HG03558 (cell line): ENCODE data around the gene TNFSF15.

ENCODE experiments used
- ATAC-seq: cut with Tn5 transposase; IDR thresholded peaks from one replicate; pipeline ENCODE4 v1.9.1; 2021; ENCODE audit warnings: moderate number of reproducible peaks; ENCODE audit not compliant: unreplicated experiment; ENCODE audit errors: extremely low read depth

The TNFSF15 gene

DNA sequence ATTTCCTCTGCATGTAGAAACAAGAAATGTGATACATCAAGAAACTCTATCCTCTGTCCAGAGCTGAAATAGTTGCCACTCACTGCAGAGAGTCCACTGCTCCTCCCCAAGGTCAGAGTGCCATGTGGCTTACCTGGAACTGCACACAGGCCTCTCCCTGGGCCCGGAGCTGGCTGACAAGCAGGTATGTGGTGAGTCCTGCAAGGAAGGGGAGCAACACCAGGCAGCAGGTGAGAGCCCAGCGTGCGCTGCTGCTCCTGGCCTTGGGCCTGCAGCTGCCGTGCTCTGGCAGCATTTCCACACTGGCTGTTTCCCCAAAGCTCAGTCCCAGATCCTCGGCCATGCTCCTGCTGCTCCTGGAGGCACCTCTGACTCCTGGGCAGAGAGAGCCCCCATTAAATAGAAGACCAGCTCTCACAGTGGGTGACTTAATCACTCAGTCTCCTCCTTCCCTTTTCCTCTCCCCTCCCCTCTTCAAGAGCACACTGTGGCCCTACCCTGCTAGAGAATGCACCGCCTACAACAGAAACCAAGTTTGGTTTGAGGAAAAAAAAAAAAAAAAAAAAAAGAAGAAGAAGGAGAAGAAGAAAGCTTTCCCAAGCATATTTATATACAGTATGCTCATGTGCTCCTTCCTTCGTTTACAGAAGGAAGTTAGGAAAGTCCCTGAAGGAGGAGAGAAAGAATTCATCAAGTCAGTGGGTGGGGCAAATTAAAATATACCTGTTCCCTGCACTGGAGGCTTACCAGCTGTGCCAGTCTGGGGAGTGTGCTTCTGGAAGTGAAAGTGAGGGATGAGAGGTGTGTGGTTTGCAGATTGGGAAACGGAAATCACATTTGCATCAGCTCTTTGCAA, at the start of gene TNFSF15:
Gene TNFSF15 (minus strand): TSS at position 370 of the 856 bp plus-strand sequence. CDS start 27 bp downstream, at position 343.
- ATAC-seq: peak; percentile 80

DNA sequence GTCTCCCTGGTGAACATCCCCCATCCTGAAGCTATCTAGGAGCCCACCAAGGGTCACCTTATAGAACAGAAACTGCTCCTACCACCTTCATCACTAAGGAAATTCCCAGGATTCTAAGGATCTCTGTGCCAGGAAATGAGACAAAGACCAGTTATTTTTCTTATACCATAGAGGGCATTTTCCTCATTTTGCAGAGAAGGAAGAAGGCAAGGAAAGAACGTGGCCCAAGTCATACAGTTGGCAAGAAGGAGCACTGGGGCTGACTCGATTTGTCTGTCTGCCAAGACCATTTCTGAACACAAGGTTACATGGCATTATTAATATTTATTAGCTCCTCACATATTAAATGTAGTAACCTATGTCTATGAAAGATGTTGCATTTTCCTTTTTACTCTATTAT, 49.6 kb upstream of the TNFSF15 start:
- no peak for ATAC-seq

DNA sequence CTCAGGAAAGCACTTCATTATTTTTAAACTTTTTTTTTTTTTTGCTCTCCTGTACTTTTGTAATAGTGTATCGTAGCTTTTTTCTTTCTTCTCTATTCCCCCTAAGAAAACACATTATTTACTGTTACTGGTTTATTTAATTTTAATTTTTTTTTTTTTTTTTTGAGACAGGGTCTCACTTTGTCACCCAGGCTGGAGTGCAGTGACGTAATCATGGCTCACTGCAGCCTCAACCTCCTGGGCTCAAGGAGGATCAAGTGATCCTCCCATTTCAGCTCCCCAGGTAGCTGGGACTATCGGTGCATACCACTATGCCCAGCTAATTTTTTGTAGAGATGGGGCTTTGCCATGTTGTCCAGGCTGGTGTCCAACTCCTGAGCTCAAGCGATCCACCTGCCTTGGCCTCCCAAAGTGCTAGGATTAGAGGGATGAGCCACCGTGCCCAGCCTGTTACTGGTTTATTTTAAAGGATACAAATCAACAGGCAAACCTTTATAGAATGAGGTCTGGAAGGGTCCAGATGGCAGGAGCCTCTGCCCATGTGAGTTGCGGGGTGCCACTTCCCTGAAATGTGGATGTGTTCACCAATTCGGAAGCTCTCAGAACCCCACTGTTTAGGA, 49.0 kb upstream of the TNFSF15 start:
- no peak for ATAC-seq

DNA sequence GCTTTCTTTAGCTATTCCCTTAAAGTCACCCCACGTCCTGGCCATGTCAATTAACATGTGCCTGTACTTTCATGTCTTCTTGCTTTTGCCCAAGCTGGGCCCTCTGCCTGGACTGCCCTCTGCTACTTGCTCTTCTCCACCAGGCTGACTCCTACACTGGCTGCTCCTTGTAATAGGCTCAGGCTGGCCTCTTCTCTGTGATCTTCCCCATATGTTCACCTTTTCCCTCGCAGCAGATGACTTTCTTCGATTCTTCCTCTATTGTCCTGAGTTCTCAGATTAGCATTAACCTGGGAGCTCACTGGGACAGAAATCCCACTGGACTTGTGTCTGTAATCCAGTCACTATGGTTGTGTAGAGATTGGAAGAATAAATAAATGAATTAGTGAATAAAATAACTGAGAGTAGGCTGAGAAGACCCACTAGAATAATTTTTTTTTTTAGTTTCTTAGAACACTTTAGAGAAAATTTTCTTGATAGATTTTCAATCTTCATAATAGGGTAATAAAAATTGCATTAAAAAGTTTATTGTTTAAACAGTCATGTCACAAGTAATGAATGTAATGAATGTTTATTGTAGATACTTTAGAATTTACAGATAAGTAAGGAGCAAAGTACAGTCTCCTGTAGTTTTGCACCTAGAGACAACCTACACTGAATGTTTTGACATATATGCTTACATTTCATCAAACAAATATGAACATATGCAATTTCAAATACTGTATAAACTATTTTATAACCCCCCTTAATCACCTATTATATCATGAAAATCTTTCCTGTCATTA, 47.4 kb upstream of the TNFSF15 start:
- no peak for ATAC-seq

DNA sequence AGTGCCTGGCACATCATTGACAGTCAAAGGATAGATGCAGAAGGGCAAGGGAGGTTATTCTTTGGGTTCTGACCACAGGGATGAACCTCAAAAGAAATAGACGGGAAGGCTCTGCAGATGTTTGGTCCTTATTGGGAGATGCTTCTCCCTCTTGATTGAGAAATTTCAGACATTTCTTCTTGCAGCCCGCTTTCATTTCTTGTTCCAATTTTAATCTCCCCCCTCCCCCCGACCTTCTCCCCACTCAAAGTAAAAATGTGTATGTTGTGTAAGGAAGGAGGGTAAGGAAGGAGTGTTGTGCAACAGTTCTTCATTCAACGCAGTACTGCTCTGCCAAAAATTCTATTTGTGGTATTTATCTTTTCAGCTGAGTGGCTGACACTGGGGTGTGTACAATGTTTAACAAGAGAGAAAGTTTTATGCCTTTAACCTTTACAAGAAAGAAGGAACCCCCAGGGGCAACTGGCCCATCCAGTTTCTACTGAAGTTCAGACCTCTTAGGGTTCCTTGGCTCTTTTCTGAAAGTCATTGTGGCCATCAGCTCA, 46.3 kb upstream of the TNFSF15 start:
- ATAC-seq: no peak

DNA sequence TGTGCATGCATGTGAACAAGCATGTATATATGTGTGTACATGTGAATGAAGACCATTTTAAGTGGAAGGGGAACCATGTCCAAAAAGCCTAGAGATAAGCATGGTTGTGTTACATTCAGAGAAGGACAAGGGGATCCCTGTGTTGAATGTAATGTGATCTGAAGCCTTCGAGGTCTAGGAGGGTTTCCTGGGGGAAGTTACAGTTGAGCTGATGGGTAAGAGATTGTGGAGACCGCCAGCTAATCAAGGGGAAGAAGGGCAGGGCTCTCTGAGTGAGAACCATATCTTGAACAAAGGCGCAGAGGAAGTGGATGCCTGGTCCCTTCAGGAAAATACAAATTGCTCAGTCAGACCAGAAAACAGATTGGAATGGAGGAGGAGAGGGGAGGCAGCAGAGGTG, 45.5 kb upstream of the TNFSF15 start:
- no peak for ATAC-seq

DNA sequence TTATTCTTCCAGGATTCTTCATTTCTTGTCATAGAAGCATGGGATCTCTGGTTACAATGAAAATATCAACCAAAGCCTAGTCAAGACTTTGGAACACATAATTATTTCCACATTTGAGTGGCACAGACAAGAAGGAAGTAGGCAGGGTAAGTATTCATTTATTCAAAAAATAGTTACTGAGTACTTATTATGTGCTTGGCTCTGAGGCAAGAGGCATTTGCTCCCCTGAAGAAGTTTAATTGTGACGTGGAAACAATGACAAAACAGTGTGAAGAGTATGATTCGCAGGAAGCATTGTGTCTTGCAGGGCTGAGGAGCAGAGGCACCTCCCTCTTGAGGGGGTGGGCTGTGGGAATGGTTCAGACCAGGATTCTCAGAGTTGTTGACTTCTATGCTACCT, 45.0 kb upstream of the TNFSF15 start:
- ATAC-seq: no peak

DNA sequence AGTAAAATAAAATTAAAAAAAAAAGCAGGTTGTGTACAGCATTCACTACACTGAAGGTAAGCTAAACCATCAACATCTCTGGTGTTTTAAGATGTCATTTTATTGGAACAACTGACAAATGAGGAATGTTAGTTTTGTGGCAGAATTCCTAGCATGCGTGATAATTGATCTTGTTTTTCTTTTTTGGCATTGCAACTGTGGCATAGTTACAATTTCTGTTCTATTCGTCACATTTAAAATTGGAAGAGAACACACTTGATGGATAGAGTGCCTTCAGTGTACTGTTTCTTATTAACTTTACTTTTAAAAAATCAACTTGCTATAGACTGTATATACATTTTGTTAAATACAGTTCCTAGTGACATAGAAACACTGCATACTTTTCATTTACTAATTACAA, 43.6 kb upstream of the TNFSF15 start:
- no peak for ATAC-seq

DNA sequence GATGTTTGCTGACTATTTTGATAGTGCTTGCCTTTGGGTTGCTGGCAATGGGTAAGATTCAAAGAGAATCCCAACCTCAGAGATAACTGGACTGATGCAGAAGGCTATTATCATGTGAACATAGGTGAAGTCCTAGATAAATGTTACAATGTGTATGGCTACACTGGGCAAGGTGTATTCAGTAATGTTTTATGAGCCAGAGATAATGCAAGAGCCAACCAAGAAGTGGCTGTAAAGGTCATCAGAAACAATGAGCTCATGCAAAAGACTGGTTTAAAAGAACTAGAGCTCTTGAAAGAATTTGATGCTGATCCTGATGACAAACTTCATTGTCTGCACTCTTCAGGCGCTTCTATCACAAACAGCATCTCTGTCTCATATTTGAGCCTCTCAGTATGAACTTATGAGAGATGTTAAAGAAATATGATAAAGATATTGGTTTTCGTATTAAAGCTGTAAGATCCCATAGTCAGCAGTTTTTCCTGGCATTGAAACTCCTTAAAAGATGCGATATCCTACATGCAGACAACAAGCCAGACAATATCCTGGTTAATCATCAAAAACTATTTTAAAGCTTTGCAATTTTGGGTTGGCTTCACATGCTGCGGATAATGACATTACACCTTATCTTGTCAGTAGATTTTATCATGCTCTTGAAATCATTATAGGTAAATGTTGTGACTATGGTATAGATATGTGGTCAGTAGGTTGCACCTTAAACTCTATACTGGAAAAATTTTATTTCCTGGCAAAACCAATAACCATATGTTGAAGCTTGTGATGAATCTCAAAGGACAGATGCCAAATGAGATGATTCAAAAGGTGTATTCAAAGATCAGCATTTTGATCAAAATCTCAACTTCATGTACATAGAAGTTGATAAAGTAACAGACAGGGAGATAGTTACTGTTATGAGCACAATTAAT, 41.9 kb upstream of the TNFSF15 start:
- ATAC-seq: no peak

DNA sequence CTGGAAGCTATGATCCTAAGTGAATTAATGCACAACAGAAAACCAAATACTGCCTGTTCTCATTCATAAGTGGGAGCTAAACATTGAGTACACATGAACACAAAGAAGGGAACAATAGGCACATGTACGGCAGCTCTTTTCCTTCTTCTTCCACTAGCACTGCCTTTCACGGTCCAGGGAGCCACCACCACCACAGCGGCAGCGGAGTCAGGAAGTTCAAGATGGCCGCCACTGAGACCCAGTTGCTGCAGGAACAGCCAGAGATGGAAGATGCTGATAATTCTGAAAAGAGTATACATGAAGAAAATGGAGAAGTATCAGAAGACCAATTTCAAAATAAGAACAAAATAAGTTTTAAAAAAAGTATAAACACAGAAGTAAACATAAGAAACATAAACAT, 39.5 kb upstream of the TNFSF15 start:
- ATAC-seq: no peak

DNA sequence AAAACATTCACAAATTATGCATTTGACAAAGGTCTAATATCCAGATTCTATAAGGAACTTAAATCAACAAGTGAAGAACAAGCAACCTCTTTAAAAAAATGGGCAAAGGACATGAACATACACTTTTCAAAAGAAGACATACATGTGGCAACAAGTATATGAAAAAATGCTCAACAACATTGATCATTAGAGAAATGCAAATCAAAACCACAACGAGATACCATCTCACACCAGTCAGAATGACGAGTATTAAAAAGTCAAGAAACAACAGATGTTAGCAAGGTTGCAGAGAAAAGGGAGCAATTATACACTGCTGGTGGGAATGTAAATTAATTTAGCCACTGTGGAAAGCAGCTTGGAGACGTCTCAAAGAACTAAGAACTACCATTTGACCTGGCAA, 38.9 kb upstream of the TNFSF15 start:
- no peak for ATAC-seq

DNA sequence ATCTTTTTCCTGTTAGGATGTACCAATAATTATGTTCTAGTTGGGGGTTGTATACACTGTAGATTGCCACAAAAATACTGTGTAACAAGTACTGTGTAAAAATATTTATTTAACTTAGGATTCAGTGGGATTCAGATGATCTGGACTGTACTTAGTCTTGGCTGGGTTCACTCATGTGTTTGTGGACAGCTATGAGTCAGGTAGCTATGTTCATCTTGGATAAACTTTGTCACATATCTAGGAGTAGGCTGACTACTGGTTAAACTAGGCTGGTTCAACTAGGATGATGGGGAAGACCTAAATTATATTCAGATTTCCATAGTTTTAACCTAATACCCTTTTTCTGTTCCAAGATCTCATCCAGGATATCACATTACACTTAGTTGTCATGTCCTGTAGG, 32.1 kb upstream of the TNFSF15 start:
- no peak for ATAC-seq

DNA sequence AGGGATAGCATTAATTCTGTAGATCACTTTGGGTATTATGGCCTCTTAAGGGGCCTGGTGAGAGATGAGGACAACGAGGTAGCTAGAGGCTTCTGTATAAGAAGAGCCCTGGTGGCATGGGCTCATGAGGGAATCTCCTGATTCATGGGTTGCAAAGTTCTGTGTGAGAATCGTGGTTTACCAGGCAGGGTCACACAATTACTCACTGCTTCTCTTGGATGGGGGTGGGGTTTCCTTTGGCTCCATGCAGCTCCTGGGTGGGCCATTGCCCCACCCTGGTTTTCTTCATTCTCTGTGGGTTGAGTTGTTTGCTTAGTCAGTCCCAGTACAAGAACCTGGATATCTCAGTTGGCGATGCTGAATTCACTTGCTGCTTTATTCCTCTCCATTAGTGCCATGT, 30.9 kb upstream of the TNFSF15 start:
- no peak for ATAC-seq

DNA sequence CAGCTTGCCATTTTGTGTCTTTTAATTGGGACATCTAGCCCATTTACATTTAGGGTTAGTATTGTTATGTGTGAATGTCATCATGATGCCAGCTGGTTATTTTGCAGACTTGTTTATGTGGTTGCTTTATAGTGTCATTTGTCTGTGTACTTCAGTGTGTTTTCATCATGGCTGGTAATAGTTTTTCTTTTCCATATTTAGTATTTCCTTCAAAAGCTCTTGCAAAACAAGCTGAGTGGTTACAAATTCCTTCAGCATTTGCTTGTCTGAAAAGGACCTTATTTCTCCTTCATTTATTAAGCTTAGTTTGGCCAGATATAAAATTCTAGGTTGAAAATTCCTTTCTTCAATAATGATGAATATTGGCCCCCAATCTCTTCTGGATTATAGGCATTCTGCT, 28.5 kb upstream of the TNFSF15 start:
- ATAC-seq: no peak

DNA sequence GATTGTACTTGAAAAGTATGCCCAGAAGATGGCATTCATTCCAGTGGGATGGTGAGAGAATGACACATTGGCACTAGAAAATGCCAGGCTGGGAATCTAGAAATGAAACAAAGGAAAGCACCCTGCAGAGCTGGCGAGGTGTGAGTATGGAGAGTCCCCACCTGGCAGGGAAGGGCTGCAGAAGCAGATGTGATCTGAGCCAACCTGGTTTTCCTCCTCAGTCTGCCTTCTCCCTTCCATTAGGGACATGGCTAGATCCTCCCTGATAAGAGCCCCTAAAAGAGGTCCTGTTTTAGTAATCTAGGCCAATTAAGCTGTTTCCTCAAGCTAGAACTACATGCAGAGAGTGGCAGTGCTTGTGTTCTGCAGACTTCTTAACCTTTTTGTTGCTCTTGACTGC, 24.7 kb upstream of the TNFSF15 start:
- no peak for ATAC-seq

DNA sequence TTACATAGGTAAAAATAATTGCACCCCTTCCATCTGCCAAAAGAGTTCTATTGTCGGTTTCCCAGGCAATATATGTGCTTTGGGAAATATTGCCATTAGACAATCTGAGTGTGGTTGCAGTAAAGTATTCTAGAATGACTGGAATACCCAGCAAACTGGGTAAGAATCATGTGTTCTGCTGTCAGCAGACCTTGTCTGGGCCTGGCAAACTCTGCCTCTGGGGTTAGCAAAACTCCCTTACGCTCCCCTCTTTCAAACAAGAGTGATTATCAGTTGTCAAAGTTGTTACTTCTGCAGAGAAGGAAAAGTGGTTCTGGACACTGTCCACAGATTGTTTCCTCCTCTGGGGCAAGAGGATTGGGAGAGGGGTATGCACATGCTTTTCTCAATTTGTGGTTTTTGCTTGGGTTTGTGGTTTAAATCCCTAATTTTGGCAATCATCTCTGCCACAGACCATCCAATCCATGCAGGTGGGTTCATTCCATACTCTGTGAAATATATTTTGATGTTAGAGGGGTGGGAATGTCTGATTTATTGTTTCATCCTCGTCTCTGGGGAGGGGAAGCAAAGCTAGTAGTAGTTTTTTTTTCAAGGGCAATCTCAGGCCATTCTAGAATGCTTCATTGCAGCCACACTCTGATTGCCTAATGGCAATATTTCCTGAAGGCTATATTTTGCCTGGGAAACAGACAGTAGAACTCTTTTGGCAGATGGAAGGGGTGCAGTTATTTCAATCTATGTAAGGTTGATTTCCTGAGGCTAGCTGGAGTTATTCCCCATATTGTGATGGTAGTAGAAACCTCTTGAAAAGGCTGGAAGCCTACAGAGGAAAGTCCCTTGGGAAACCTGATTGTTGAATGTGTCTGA, 24.0 kb upstream of the TNFSF15 start:
- no peak for ATAC-seq

DNA sequence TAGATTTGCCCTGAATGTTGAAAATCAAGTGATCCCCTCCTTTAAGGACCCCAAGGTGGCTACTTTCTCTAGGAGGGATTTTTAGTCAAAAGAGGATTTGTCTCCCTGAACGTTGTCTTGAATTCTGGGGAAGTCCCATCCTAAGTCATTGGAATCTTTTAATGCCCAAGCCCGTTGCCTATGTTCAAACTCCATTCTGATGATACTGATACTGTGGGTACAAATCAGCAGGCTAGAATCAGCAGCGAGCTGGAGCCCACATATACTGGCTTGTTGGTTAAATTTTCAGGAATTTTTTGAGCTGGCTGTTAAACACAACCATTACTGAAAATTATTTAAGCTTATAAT, 22.4 kb upstream of the TNFSF15 start:
- no peak for ATAC-seq

DNA sequence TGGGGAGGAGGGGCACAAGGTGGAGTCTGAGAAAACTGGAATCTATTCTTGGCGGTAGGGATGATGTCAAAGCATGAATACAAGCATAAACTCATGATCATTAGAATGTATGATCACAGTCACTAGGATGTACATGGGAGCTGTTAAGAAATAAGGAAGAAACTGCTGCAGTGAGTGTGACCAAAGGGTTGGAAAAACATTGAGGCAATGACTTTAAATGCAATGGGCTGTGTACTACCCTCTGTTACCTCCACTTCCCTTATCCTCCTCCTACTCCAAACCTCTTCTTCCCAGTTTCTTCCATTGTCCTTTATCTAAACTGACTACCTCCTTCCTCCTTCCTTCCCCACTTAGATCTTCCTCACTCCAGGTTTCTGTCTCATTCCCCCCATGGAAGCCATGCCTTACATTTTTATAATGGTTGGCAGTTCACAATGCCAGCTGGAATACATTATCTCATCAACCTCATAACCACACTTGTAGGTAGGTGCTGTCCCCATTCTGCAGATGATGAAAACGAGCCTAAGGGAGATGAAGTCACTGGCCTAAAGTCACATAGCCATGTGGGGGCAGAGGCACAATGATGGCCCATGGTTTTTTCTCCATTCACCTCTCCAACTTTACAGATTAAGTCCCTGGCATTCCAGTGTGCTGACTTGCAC, 21.9 kb upstream of the TNFSF15 start:
- ATAC-seq: no peak
